Measurements from ENCODE around the gene CMTR1.

DNA sequence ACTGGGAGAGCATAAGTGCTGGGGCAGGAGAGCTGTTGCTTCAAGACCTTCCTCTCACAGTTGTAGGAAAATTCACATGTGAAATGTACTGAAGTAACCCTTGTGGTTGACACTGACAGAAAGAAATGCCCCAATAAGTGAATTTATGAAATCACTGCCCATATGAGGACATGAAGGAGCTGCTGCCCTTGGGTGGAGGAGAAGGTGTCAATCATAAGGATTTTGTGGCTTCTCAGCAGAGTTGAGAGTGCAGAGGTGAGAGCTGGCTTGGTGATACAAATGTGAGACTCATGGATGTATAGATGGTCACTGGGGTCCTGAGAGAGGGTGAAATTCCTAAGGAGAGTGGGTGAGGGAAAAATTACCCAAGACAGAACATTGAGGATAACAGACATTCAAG is 33.9 kb upstream of the CMTR1 start:
- TF ChIP-seq, protein P1, sequence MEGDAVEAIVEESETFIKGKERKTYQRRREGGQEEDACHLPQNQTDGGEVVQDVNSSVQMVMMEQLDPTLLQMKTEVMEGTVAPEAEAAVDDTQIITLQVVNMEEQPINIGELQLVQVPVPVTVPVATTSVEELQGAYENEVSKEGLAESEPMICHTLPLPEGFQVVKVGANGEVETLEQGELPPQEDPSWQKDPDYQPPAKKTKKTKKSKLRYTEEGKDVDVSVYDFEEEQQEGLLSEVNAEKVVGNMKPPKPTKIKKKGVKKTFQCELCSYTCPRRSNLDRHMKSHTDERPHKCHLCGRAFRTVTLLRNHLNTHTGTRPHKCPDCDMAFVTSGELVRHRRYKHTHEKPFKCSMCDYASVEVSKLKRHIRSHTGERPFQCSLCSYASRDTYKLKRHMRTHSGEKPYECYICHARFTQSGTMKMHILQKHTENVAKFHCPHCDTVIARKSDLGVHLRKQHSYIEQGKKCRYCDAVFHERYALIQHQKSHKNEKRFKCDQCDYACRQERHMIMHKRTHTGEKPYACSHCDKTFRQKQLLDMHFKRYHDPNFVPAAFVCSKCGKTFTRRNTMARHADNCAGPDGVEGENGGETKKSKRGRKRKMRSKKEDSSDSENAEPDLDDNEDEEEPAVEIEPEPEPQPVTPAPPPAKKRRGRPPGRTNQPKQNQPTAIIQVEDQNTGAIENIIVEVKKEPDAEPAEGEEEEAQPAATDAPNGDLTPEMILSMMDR (IDR thresholded peaks at IDR 0.05) = no peak
- TF ChIP-seq POLR2A (IDR thresholded peaks at IDR 0.05) = no peak
